Stimulated activated CD4-positive, alpha-beta T cell treated with anti-CD3 and anti-CD28 coated beads, Interleukin-4, amount 100 ng/mL, for 1 hour (primary cell): ENCODE data around the gene GGN.
"Not testable (repeated sequence)": the region's sequence is repeated elsewhere in the genome, so short reads cannot be mapped to it uniquely, and the experiment has no call there.

Experiments
- DNase-seq: peaks from one replicate; pipeline ENCODE4 v3.0.0-alpha.2; 2020

Gene GGN

DNA sequence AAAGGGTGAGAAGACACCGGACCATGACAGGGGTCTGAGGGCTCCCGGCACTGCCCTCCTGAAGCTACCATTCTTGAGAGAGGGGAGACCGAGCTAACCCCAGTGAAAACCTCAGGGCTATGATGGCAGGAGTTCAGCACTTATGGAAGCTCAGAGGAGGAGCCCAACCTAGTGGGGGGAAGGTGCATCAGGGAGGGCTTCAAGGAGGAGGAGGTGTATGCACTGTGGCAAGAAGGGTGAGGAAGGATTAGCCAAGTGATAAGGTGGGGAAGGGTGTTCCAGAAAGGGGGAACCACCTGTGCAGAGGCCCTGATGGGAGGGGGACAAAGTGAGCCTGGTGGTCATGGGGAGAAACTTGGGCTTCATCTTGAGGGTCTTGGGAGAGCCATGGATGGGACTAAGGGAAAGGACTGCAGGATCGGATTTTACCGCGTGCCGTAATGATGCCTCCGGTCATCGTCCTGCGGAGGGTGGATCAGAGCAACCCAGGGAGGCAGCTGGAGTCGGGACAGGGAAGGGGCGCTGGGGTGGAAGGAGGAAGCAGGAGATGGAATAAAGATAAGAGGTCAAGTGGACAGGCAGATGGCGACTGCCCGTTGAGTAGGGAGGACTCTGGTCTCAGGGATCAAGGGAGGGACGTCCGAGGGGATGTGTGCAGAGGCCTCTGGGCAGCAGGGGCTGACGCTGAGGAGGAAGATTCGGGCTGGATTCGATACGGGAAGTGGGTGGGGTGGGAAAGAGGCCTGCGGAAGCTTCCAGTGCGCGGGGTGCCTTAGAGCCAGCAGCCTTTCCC is 26.8 kb downstream of the GGN start:
- no peak for DNase-seq

DNA sequence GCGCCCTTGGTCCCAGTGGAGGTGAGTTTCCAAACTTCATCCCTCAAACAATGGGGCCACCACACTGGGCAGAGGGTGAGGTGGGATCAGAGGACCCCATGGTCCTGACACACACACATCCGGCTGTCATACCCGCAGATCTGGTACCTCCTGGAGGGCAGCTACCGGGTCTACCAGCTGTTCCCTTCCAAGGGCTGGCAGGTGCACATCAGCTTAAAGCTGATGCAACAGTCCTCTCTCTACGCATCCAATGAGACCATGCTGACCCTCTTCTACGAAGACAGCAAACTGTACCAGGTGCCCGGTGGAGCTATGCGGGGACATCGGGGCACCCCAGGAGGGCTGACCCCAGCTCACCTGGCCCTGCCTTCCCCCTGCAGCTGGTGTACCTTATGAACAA is 27.5 kb downstream of the GGN start:
- DNase-seq: no peak

DNA sequence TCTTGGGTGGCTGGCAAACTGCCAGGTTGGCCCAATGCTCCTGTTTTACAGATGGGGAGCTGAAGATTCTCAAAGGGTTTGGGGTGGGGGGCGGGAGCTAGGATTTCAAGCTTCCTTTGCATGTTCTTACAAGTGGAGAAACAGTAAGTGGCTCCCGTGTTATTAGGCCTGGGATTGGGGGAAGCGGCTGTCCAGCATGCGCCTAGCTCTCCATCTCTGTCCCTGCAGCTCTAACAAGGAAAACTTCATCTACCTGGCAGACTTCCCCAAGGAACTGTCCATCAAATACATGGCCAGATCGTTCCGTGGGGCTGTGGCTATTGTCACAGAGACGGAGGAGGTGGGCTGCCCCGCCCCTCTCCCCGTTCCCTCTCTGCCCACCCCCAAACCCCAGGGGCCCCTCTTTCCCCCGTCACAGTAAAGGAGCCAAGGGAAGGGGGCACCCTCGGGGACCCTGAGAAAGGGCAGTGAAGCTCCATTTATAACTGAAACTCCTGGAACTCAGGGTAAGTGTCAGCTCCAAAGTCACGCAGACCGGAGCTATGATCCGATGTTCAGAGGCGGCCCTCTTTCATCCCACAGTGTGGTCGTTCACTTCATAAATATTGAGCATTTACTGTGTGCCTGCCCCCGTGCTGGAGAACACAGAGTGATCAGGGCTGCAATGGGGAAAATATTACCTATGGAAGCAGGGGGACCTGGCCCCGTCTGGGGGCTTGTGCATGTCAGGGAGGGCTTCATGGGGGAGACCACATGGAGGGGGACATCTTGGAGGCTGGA is 28.4 kb downstream of the GGN start:
- DNase-seq: no peak

DNA sequence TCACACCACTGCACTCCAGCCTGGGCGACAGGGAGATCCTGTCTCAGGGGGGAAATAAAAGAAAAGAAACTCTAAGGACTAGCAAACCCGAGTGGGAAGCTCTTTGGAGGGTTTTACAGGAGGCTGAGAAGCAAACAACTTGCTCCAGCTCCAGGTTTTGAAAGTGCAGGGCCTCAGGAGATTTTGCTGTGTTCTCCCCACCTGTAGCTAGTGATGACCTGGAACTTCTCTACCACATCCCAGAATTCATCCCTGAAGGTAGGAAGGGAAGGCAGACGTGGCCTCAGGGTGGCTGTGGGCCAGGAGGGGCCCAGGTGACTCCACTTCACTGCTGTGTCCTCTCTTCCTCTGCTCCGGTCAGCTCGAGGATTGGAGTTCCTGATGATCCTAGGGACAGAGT is 29.8 kb downstream of the GGN start:
- no peak for DNase-seq

DNA sequence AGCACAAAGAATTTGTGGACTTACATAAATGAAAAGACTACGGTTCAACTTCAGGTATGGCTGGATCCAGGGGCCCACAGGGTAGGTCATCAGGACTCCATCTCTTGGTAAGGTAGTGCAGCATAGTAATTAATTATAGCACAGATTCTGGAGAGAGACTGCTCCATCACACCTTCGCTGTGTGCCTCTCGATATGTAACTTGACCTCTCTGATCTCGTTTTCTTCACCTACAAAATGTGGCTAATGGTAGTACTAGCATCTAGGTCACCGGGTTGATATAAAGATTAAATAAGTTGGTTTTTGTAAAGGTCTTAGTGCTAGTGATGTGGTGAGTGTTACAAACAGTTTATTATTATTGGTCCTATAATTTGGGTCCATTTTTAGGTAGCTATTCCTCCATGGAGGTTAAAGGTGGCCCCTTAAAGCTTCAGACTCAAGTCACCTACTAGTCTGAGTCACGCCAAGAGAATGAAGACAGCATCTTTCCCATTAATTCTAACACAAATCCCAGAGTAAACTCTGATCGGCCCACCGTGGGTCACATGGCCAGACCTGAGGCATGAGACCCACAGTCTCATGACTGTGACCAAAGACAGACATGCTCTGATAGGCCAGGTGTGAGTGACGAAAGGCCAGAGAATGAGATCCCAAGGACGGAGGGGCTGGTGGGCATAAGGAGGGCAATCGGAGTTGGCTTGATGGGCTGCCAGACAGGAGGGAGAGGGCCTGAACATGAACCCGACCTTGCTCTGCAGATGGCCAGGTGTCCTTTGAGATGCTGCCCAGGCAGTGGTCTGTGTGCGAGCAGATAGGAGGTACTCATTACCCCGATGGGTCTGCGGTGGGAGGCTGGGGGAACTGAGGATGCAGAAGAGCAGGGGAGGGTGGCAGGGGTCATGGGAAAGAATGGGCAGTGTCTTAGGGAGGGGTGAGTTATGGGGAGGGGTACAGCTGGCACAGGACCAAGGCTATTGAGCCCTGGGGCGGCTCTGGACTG is 31.8 kb downstream of the GGN start:
- no peak for DNase-seq

DNA sequence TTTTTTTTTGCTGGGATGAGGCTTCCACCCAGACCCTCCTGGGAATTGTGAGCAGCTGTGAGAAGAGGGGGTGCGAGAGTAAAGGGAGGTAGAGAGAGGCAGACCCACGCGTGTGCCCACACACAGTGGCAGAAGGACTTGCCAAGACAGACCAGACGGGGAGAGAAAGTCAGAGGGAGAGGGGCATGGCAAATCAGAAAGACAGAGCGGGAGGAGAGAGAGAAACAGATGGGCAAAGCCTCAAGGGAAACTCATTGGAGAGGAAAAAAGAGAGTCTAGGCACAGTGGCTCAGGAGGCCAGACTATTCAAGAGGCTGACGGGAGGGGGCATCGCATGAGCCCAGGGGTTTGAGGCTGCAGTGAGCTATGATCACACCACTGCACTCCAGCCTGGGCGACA is 35.2 kb downstream of the GGN start:
- DNase-seq: no peak

DNA sequence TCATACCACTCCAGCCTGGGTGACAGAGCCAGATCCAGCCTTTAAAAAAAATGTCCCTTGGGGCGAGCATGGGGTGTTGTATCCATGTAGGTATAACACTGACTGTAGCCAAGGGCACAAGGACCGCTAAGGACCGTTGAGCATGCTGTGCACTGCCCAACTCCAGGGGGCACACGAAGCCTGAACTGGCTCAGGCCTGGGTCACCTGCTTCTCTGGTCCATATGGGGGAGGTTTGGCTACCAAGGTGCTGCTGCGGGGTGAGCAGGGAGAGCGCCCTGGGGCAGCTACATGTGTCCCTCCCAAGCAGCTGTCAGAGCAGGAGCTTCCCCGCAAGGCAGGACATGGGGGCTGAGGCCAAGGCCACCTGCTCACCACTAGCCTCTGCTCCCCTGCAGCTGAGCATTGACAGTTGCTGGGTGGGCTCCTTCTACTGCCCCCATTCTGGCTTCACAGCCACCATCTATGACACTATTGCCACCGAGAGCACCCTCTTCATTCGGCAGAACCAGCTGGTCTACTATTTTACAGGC is 35.9 kb downstream of the GGN start:
- DNase-seq: no peak

DNA sequence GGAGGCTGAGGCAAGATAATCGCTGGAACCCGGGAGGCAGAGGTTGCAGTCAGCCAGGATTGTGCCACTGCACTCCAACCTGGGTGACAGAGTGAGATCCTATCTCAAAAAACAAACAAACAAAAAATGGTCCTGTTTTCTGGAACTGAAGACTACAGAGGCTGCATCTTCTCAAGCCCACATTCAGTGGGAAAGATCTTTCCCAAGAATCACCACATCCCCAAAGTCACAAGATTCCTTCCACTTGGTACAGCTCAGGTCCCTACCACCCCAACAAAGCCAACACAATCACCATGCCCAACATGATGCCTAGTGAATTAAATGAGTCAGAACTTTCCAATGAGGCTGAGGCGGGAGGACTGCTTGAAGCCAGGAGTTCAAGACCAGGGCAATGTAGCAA is 37.0 kb downstream of the GGN start:
- no peak for DNase-seq

DNA sequence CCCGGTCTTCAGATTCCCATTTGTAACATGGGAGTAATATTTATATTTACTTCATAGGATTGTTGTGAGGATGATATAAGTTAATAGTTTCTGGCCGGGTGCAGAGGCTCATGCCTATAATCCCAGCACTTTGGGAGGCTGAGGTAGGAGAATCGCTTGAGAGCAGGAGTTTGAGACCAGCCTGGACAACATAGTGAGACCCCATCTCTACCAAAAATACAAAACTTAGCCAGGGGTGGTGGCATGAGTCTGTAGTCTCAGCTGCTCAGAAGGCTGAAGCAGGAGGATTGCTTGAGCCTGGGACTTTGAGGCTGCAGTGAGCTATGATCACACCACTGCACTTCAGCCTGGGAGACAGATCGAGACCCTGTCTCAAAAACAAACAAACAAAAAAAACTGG is 41.0 kb downstream of the GGN start:
- no peak for DNase-seq

DNA sequence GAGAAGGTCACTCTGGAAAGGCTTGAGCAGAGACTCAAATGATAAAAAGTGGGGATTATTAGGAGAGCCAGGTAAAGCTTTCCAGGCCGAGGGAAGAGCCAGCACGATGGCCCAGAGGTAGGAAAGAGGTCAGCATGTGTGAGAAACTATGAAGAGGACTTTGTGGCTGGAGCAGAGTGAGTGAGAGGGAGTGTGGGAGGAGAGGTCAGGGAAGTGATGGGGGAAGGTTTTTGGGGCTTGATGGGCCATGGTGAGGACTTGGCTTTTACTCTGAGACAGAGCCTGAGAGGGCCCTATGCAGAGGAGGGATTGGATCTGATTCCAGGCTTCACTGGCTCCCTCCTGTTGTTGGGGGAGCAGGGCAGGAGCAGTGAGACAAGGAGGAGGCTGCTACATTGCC is 46.9 kb downstream of the GGN start:
- DNase-seq: no peak

DNA sequence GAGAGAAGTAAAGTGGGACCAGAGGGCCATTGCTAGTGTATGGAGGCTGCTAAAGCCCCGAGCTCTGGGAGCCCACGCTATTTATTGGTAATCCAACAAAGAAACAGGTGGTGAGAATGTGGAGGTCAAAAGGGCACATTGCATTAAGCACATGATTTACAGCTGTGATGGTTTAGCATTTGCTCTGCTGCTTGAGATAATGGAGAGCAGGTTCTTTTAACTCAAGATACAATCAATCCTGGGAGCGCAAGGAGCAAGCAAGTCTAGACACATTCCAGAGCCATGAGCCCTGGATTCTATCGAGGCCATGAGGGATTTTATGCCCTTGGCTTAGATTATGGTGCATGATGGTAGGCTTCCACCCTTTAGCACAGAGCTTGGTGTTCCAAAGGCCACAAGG is 48.8 kb downstream of the GGN start:
- DNase-seq: not testable (repeated sequence)

DNA sequence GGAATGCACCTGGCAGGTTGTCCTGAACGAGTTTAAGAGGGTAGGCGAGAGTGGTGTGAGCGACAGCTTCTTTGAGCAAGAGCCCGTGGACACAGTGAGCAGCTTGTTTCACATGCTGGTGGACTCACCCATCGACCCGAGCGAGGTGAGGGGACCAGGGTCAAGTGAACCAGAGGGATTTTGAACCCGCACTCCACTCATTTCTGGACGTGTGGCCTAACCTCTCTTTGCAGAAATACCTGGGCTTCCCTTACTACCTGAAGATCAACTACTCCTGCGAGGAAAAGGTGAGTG is 50.5 kb downstream of the GGN start:
- DNase-seq: peak; percentile 10

DNA sequence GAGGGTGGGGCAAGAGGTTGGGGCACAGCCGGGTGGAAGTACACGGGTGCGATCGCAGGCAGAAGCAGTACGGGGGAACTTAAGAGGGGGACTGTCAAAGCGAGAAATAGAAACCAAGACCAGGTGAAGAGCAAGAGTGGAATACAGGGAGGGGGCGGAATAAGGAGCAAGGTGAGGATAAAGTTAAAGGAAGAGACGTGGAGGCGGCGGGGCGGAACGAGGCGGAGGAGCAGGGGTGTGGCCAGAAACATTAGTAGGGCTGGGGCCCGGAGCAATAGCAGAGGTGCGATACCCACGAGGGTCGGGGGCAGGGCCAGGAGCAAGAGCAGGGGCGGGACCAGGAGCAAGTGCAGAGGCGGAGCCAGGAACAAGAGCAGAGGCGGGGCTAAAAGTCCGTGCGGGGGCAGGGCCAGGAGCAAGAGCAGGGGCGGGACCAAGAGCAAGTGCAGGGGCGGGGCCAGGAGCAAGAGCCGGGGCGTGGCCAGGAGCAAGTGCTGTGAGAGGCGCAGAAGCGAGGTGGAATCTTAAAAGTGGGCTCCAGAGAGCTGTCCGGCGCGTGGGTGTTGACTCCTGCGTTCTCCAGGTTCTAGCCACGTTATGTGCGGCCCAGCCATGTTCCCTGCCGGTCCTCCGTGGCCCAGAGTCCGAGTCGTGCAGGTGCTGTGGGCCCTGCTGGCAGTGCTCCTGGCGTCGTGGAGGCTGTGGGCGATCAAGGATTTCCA is 51.0 kb downstream of the GGN start:
- peak; percentile 94 for DNase-seq

DNA sequence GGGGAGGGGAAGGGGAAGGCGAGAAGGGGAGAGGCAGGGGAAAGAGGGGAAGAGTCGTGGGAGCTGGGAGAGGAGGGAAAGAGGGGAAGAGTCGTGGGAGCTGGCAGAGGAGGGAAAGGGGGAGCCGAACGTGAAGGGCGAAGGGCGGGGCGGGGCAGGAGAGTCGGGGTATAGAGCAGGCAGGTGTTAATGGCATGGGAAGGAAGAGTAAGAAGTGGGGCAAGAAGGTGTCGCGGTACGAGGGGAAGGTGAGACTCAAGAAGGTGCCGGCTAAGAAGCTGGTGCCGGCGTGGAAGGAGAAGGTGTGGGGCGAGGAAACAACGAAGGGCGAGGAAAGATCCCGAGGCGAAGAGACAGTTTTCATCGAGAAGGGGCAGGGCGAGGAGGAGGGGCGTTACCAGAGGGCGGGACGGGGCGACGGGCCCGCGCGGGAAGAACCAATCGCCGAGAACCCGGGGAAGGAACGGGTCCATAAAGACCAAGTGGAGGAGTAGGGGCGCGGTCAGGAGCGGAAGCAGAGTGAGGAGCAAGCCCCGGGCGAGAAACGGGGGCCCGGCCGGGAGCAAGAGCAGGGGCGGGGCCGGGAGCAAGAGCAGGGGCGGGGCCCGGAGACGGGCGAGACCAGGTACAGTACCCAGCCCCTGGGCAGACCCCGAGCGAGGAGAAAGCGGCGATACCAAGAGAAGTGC is 51.7 kb downstream of the GGN start:
- peak; percentile 93 for DNase-seq
